H9 (cell line): ENCODE results near the gene KIF16B. TPM values are rescaled to one million over a fixed set of nuclear protein-coding genes. Genes with fewer than 3 reads are reported as not detected.

Source experiments
- DNase-seq: peaks from one replicate; pipeline ENCODE4 v3.0.0-alpha.2; 2017
- H2AFZ ChIP-seq: one replicate; pipeline ENCODE4 v1.6.1; 2013; ENCODE audit warnings: mild to moderate bottlenecking, low read length, control low read depth, moderate library complexity
- H2AK5ac ChIP-seq: 2 replicates; pipeline ENCODE4 v1.6.1; 2013; ENCODE audit warnings: low read length, control low read depth, mixed read lengths; ENCODE audit not compliant: insufficient read length
- H2BK120ac ChIP-seq: one replicate; pipeline ENCODE4 v1.6.1; 2013; ENCODE audit warnings: low read depth, mild to moderate bottlenecking, low read length, control low read depth, inconsistent platforms; ENCODE audit not compliant: poor library complexity, severe bottlenecking
- H2BK12ac ChIP-seq: 2 replicates; pipeline ENCODE4 v1.6.1; 2013; ENCODE audit warnings: low read length, control low read depth, mixed read lengths, low read depth; ENCODE audit not compliant: insufficient read length
- H2BK15ac ChIP-seq: 2 replicates; pipeline ENCODE4 v1.6.1; 2013; ENCODE audit warnings: low read depth, low read length, control low read depth
- H2BK20ac ChIP-seq: one replicate; pipeline ENCODE4 v1.6.1; 2013; ENCODE audit warnings: low read depth, mild to moderate bottlenecking, low read length, control low read depth, inconsistent platforms; ENCODE audit not compliant: poor library complexity, severe bottlenecking
- H2BK5ac ChIP-seq: 2 replicates; pipeline ENCODE4 v1.6.1; 2013; ENCODE audit warnings: low read length, control low read depth, mixed read lengths; ENCODE audit not compliant: insufficient read length
- H3K14ac ChIP-seq: 2 replicates; pipeline ENCODE4 v1.6.1; 2013; ENCODE audit warnings: low read length, control low read depth; ENCODE audit not compliant: insufficient read depth
- H3K18ac ChIP-seq: 2 replicates; pipeline ENCODE4 v1.6.1; 2013; ENCODE audit warnings: low read depth, mild to moderate bottlenecking, mixed read lengths, low read length, control low read depth; ENCODE audit not compliant: insufficient read length
- H3K23ac ChIP-seq: 2 replicates; pipeline ENCODE4 v1.6.1; 2013; ENCODE audit warnings: low read length, control low read depth, mixed read lengths, low read depth; ENCODE audit not compliant: insufficient read length
- H3K23me2 ChIP-seq: 2 replicates; pipeline ENCODE4 v1.6.1; 2013; ENCODE audit warnings: low read depth, mild to moderate bottlenecking, mixed read lengths, low read length, control low read depth; ENCODE audit not compliant: insufficient read length, poor library complexity, severe bottlenecking
- H3K27ac ChIP-seq: 2 replicates; pipeline ENCODE4 v1.5.1; 2013; ENCODE audit warnings: low read length, control low read depth, mixed read lengths, low read depth; ENCODE audit not compliant: insufficient read length
- H3K27me3 ChIP-seq: 2 replicates; pipeline ENCODE4 v1.6.1; 2013; ENCODE audit warnings: low read length, control low read depth, inconsistent platforms; ENCODE audit not compliant: insufficient read depth
- H3K4ac ChIP-seq: 2 replicates; pipeline ENCODE4 v1.6.1; 2013; ENCODE audit warnings: low read depth, mild to moderate bottlenecking, control low read depth, inconsistent platforms, low read length, moderate library complexity
- H3K4me1 ChIP-seq: 2 replicates; pipeline ENCODE4 v1.6.1; 2013; ENCODE audit warnings: low read length, control low read depth, inconsistent platforms; ENCODE audit not compliant: insufficient read depth
- H3K4me2 ChIP-seq: 2 replicates; pipeline ENCODE4 v1.6.1; 2013; ENCODE audit warnings: low read length, control low read depth, mixed read lengths; ENCODE audit not compliant: insufficient read length, insufficient read depth
- H3K56ac ChIP-seq: 2 replicates; pipeline ENCODE4 v1.6.1; 2013; ENCODE audit warnings: low read depth, mild to moderate bottlenecking, mixed read lengths, low read length, control low read depth; ENCODE audit not compliant: insufficient read length
- H3K79me1 ChIP-seq: 2 replicates; pipeline ENCODE4 v1.6.1; 2013; ENCODE audit warnings: low read depth, mild to moderate bottlenecking, moderate library complexity, low read length, control low read depth, inconsistent platforms; ENCODE audit not compliant: insufficient read depth, poor library complexity, severe bottlenecking
- H3K79me2 ChIP-seq: 2 replicates; pipeline ENCODE4 v1.6.1; 2013; ENCODE audit warnings: low read length, control low read depth, inconsistent platforms; ENCODE audit not compliant: insufficient read depth
- H3K9ac ChIP-seq: 2 replicates; pipeline ENCODE4 v1.6.1; 2013; ENCODE audit warnings: low read length, control low read depth, mixed read lengths; ENCODE audit not compliant: insufficient read length; ENCODE audit errors: extremely low read depth
- H3K9me3 ChIP-seq: one replicate; pipeline ENCODE4 v1.6.1; 2013; ENCODE audit warnings: low read depth, low read length, inconsistent platforms; ENCODE audit not compliant: control insufficient read depth
- H3T11ph ChIP-seq: one replicate; pipeline ENCODE4 v1.6.1; 2013; ENCODE audit warnings: mild to moderate bottlenecking, low read length, control low read depth, inconsistent platforms
- H4K20me1 ChIP-seq: one replicate; pipeline ENCODE4 v1.6.1; 2013; ENCODE audit not compliant: control insufficient read depth, insufficient read length, insufficient read depth
- H4K5ac ChIP-seq: 2 replicates; pipeline ENCODE4 v1.6.1; 2013; ENCODE audit warnings: low read depth, mild to moderate bottlenecking, mixed read lengths, low read length, control low read depth; ENCODE audit not compliant: insufficient read length
- H4K8ac ChIP-seq: replicated peaks from 2 replicates; pipeline ENCODE4 v1.6.1; 2013; ENCODE audit warnings: low read length, control low read depth, mixed read lengths, low read depth; ENCODE audit not compliant: insufficient read length
- H4K91ac ChIP-seq: 2 replicates; pipeline ENCODE4 v1.6.1; 2013; ENCODE audit warnings: low read depth, mild to moderate bottlenecking, moderate library complexity, mixed read lengths, low read length, control low read depth; ENCODE audit not compliant: insufficient read length
- H3K27ac Mint-ChIP-seq, 3 experiments: 2 replicates in 2 of 3; 3 replicates in 1 of 3; pipeline ENCODE4 v1.8.0; 2020 to 2021; ENCODE audit warnings: mixed read lengths in 3 of 3, mild to moderate bottlenecking in 1 of 3, moderate library complexity in 1 of 3
- H3K27me3 Mint-ChIP-seq: 2 replicates; pipeline ENCODE4 v1.8.0; 2021; ENCODE audit warnings: low read depth, mild to moderate bottlenecking, moderate library complexity, mixed read lengths
- H3K36me3 Mint-ChIP-seq, 3 experiments: 2 replicates in 2 of 3; 3 replicates in 1 of 3; pipeline ENCODE4 v1.8.0; 2020 to 2021; ENCODE audit warnings: low read depth in 3 of 3, mixed read lengths in 3 of 3; ENCODE audit not compliant: insufficient read depth in 1 of 3
- H3K4me1 Mint-ChIP-seq, 2 experiments: 2 replicates each; pipeline ENCODE4 v1.8.0; 2020; ENCODE audit warnings: mixed read lengths in 2 of 2
- H3K4me3 Mint-ChIP-seq, 2 experiments: 2 replicates in 1 of 2; 3 replicates in 1 of 2; pipeline ENCODE4 v1.8.0; 2020 to 2021; ENCODE audit warnings: mild to moderate bottlenecking in 2 of 2, mixed read lengths in 2 of 2, moderate library complexity in 1 of 2
- H3K9me3 Mint-ChIP-seq, 2 experiments: 2 replicates in 1 of 2; 3 replicates in 1 of 2; pipeline ENCODE4 v1.8.0; 2020; ENCODE audit warnings: mild to moderate bottlenecking in 2 of 2, mixed read lengths in 2 of 2, moderate library complexity in 1 of 2
- CTCF ChIP-seq: fragments of 200-600 bp; sonication (generic); conservative IDR thresholded peaks from 3 replicates; pipeline ENCODE4 v1.8.0; 2021; ENCODE audit warnings: antibody characterized with exemption, mild to moderate bottlenecking
- WGBS: extraction: QIAGEN DNeasy Blood & Tissue Kit; methylation state at CpG from one replicate; pipeline ENCODE4 v1.1.7; 2013; ENCODE audit warnings: missing lambda C conversion rate, low lambda C conversion rate, mixed read lengths; ENCODE audit not compliant: insufficient read length; ENCODE audit errors: extremely low coverage; 5-methylcytosine and 5-hydroxymethylcytosine counted together
- total RNA-seq: library from RNA; stranded (reverse); gene quantifications from 2 replicates; pipeline ENCODE4 v1.2.1, GENCODE V29; 2021

Gene KIF16B
- total RNA-seq, 1 experiment from 2014 or later = 7.4 TPM

GRCh38 chr20:16615199-16615598 is 42.0 kb upstream of the KIF16B start:
- Histone ChIP-seq H3K23ac (no peak overlapping the region), H3K4me1 (no peaks in the 10 kb centered on the region), H2BK15ac (no peak overlapping the region), H4K5ac (no peak overlapping the region), H4K91ac (no peak overlapping the region), H2BK20ac (no peak overlapping the region), H3K18ac (no peak overlapping the region), H3K27me3 (no peaks in the 10 kb centered on the region), H3K9me3 (peaks cover 7% of the 10 kb centered on the region), H2BK120ac (no peak overlapping the region), H3K4me2 (no peak overlapping the region), H3K27ac (no peak overlapping the region), H3K23me2 (no peaks in the 10 kb centered on the region), H3K79me1 (no peaks in the 10 kb centered on the region), H3K9ac (no peak overlapping the region), H2AFZ (no peak overlapping the region), H3T11ph (no peak overlapping the region), H2AK5ac (no peak overlapping the region), H4K8ac (no peak overlapping the region), H4K20me1 (no peaks in the 10 kb centered on the region), H3K4ac (no peak overlapping the region), H3K79me2 (no peaks in the 10 kb centered on the region), H2BK5ac (no peak overlapping the region), H3K56ac (no peak overlapping the region), H2BK12ac (no peak overlapping the region), H3K14ac (no peak overlapping the region)
- Mint-ChIP-seq H3K9me3 (peaks cover 11 to 18% of the 10 kb centered on the region in 2 experiments), H3K4me1 (peaks cover 9 to 19% of the 10 kb centered on the region in 2 experiments), H3K36me3 (peaks cover 0 to 15% (median 8%) of the 10 kb centered on the region in 3 experiments; a peak in 5 of 7 replicates), H3K27ac (no peak overlapping the region), H3K27me3 (peaks cover 4% of the 10 kb centered on the region; the same call in 1 of the 2 replicates), H3K4me3 (no peak overlapping the region)
- no peak for TF ChIP-seq CTCF
- no CpG with 5 or more reads among the region's 7 CpGs for WGBS
- DNase-seq = no peak
